SK-N-SH (cell line): ENCODE results near the gene MRPS34. TPM values are rescaled to one million over a fixed set of nuclear protein-coding genes. Genes with fewer than 3 reads are reported as not detected.

Source experiments
- CTCF ChIA-PET: fragments of 300-600, 350-600 bp; formaldehyde crosslinking; extraction: SDS; loops from one replicate; lab custom pipeline; 2021; lab: Yijun Ruan, JAX
- POLR2A ChIA-PET: fragments of 350-600 bp; sonication (Branson Sonifier 250); formaldehyde crosslinking; extraction: SDS; loops from one replicate; lab custom pipeline; 2020; ENCODE audit warnings: antibody characterized with exemption, inconsistent platforms; lab: Yijun Ruan, JAX
- DNase-seq: peaks from one replicate; pipeline ENCODE4 v3.0.0; 2012
- H2AFZ ChIP-seq: fragments of 200-600 bp; sonication (generic); 2 replicates; pipeline ENCODE4 v1.8.1; 2016; ENCODE audit warnings: antibody characterized with exemption, mild to moderate bottlenecking, low read depth
- H3F3A ChIP-seq: fragments of 200-600 bp; sonication (generic); replicated peaks from 2 replicates; pipeline ENCODE3; 2016; ENCODE audit warnings: antibody characterized with exemption, mild to moderate bottlenecking; ENCODE audit not compliant: insufficient read depth
- H3K27ac ChIP-seq, 2 experiments: fragments of 200-500 bp in 1 of 2; fragments of 200-600 bp in 1 of 2; sonication (Bioruptor generic) in 1 of 2; sonication (generic), shearing (Covaris generic) in 1 of 2; 2 replicates each; pipeline versions ENCODE4 v1.5.1 to v1.6.1; 2014 to 2016; ENCODE audit warnings: low read depth in 2 of 2, inconsistent platforms in 1 of 2, low read length in 1 of 2, mild to moderate bottlenecking in 1 of 2, mixed read lengths in 1 of 2
- H3K27me3 ChIP-seq: fragments of 200-600 bp; sonication (generic), shearing (Covaris generic); 2 replicates; pipeline ENCODE4 v1.6.1; 2016; ENCODE audit warnings: mixed run types; ENCODE audit not compliant: insufficient read depth
- H3K36me3 ChIP-seq, 2 experiments: fragments of 200-500 bp in 1 of 2; fragments of 200-600 bp in 1 of 2; sonication (Bioruptor generic) in 1 of 2; sonication (generic) in 1 of 2; replicated peaks in 1 of 2; 2 replicates each; pipeline versions ENCODE3 to v1.5.1; 2014 to 2016; ENCODE audit warnings: low read length in 1 of 2, mild to moderate bottlenecking in 1 of 2; ENCODE audit not compliant: insufficient read depth in 2 of 2, control insufficient read depth in 1 of 2
- H3K4me1 ChIP-seq, 2 experiments: fragments of 200-500 bp in 1 of 2; fragments of 200-600 bp in 1 of 2; sonication (Bioruptor generic) in 1 of 2; sonication (generic), shearing (Covaris generic) in 1 of 2; 2 replicates each; pipeline versions ENCODE4 v1.5.1 to v1.6.1; 2014 to 2016; ENCODE audit warnings: low read depth in 1 of 2, low read length in 1 of 2, mixed run types in 1 of 2; ENCODE audit not compliant: insufficient read depth in 2 of 2, control insufficient read depth in 1 of 2
- H3K4me2 ChIP-seq: fragments of 200-600 bp; sonication (generic), shearing (Covaris generic); 2 replicates; pipeline ENCODE4 v1.6.1; 2017; ENCODE audit warnings: mixed run types
- H3K4me3 ChIP-seq, 2 experiments: fragments of 200-500 bp in 1 of 2; fragments of 200-600 bp in 1 of 2; sonication (Bioruptor generic) in 1 of 2; sonication (generic), shearing (Covaris generic) in 1 of 2; 2 replicates each; pipeline versions ENCODE4 v1.5.1 to v1.8.1; 2014 to 2016; ENCODE audit warnings: low read depth in 2 of 2, inconsistent platforms in 1 of 2, low read length in 1 of 2, mild to moderate bottlenecking in 1 of 2, mixed read lengths in 1 of 2, moderate library complexity in 1 of 2
- H3K79me2 ChIP-seq: fragments of 200-600 bp; sonication (generic); 2 replicates; pipeline ENCODE4 v1.8.1; 2017; ENCODE audit warnings: mild to moderate bottlenecking; ENCODE audit not compliant: insufficient read depth
- H3K9ac ChIP-seq: fragments of 200-600 bp; sonication (generic); 2 replicates; pipeline ENCODE4 v1.6.1; 2017; ENCODE audit warnings: mixed run types
- H3K9me2 ChIP-seq: fragments of 200-600 bp; sonication (generic); 2 replicates; pipeline ENCODE4 v1.6.1; 2017; ENCODE audit warnings: mixed run types
- H3K9me3 ChIP-seq: fragments of 200-600 bp; sonication (generic); 2 replicates; pipeline ENCODE4 v1.6.1; 2017; ENCODE audit warnings: mixed run types, mild to moderate bottlenecking, moderate library complexity
- H4K20me1 ChIP-seq: fragments of 200-600 bp; sonication (generic); 2 replicates; pipeline ENCODE4 v1.6.1; 2017; ENCODE audit warnings: mild to moderate bottlenecking, mixed run types; ENCODE audit not compliant: insufficient read depth
- CHD2 ChIP-seq: fragments of 150-350 bp; IDR thresholded peaks from 2 replicates; pipeline ENCODE4 v1.6.1; 2018; ENCODE audit warnings: low read length; ENCODE audit not compliant: partially characterized antibody
- ELF1 ChIP-seq: IDR thresholded peaks from 2 replicates; pipeline ENCODE4 v1.4.0; 2012
- EP300 ChIP-seq, 2 experiments: IDR thresholded peaks; 2 replicates each; pipeline versions ENCODE4 v1.4.0 to v1.6.1; 2012; ENCODE audit warnings: borderline replicate concordance in 1 of 2, low read depth in 1 of 2, low read length in 1 of 2
- FOSL2 ChIP-seq: IDR thresholded peaks from 2 replicates; pipeline ENCODE4 v1.4.0; 2012; ENCODE audit warnings: low read depth, mild to moderate bottlenecking, moderate library complexity, borderline replicate concordance
- FOXJ3 ChIP-seq: sonication (generic); formaldehyde crosslinking; IDR thresholded peaks from 2 replicates; pipeline ENCODE4 v1.5.1; 2020; ENCODE audit warnings: mild to moderate bottlenecking, missing genetic modification reagents
- GABPA ChIP-seq: IDR thresholded peaks from 2 replicates; pipeline ENCODE4 v1.4.0; 2012; ENCODE audit warnings: low read depth, mild to moderate bottlenecking
- JUND ChIP-seq: IDR thresholded peaks from 2 replicates; pipeline ENCODE4 v1.4.0; 2012
- MAX ChIP-seq: IDR thresholded peaks from 2 replicates; pipeline ENCODE4 v1.4.0; 2012; ENCODE audit warnings: low read depth
- NRF1 ChIP-seq: IDR thresholded peaks from 2 replicates; pipeline ENCODE4 v1.6.1; 2012; ENCODE audit warnings: low read depth, mild to moderate bottlenecking, low read length
- PBX3 ChIP-seq: IDR thresholded peaks from 2 replicates; pipeline ENCODE4; 2012
- POLR2AphosphoS5 ChIP-seq: IDR thresholded peaks from 2 replicates; pipeline ENCODE4 v1.6.1; 2012; ENCODE audit warnings: low read depth, low read length
- RAD21 ChIP-seq: IDR thresholded peaks from 2 replicates; pipeline ENCODE4 v1.6.1; 2012; ENCODE audit warnings: mild to moderate bottlenecking, low read length
- RCOR1 ChIP-seq: fragments of 150-350 bp; IDR thresholded peaks from 2 replicates; pipeline ENCODE4 v1.6.1; 2017; ENCODE audit warnings: antibody characterized with exemption, low read length
- REST ChIP-seq: IDR thresholded peaks from 2 replicates; pipeline ENCODE4 v1.6.1; 2012; ENCODE audit warnings: mild to moderate bottlenecking, low read depth, low read length, moderate library complexity
- RFX5 ChIP-seq: IDR thresholded peaks from 2 replicates; pipeline ENCODE4 v1.6.1; 2012; ENCODE audit warnings: mild to moderate bottlenecking, improper control_type of control experiment, low read length
- RXRA ChIP-seq: IDR thresholded peaks from 2 replicates; pipeline ENCODE4 v1.4.0; 2012; ENCODE audit warnings: low read depth, mild to moderate bottlenecking, borderline replicate concordance
- SIN3A ChIP-seq: IDR thresholded peaks from 2 replicates; pipeline ENCODE4 v1.6.1; 2012; ENCODE audit warnings: low read depth, mild to moderate bottlenecking, low read length, moderate library complexity, borderline replicate concordance
- SMC3 ChIP-seq: IDR thresholded peaks from 2 replicates; pipeline ENCODE4 v1.6.1; 2012; ENCODE audit warnings: low read depth, low read length, improper control_type of control experiment
- TCF12 ChIP-seq: IDR thresholded peaks from 2 replicates; pipeline ENCODE4 v1.4.0; 2012
- TEAD4 ChIP-seq: IDR thresholded peaks from 2 replicates; pipeline ENCODE4 v1.4.0; 2012; ENCODE audit warnings: mild to moderate bottlenecking, borderline replicate concordance; ENCODE audit not compliant: insufficient read depth
- USF1 ChIP-seq: IDR thresholded peaks from 2 replicates; pipeline ENCODE4 v1.4.0; 2012; ENCODE audit warnings: low read depth, borderline replicate concordance
- USF2 ChIP-seq: fragments of 150-350 bp; IDR thresholded peaks from 2 replicates; pipeline ENCODE4 v1.6.1; 2017; ENCODE audit warnings: antibody characterized with exemption, low read length, low read depth, borderline replicate concordance
- YY1 ChIP-seq: IDR thresholded peaks from 2 replicates; pipeline ENCODE4 v1.4.0; 2012; ENCODE audit warnings: low read depth, mild to moderate bottlenecking
- WGBS: methylation state at CpG from one replicate; pipeline ENCODE4 v1.1.6; 2017; ENCODE audit warnings: low lambda C conversion rate; 5-methylcytosine and 5-hydroxymethylcytosine counted together
- polyA plus RNA-seq, 3 experiments: library from polyadenylated mRNA; depleted of rRNA; stranded (reverse); fragments of >200 nt; gene quantifications; 2 replicates each; pipeline ENCODE4 v1.2.3, GENCODE V29; 2012

MRPS34 gene
- polyA plus RNA-seq, 1 of the 3 experiments (the other 2 are of a cell fraction), result 156 TPM

- no peak for TF ChIP-seq RFX5
- no peak for TF ChIP-seq FOSL2
- no peak for TF ChIP-seq FOXJ3 (CRISPR knock-in tag)
- no peak for TF ChIP-seq JUND
- TF ChIP-seq POLR2AphosphoS5, result no peak
- no peak for TF ChIP-seq RAD21
- no peak for TF ChIP-seq SMC3
- no peak for DNase-seq
- ChIA-PET POLR2A (no interaction called here), CTCF (no interaction called here)
- Histone ChIP-seq H3K9me3 (no peaks in the 10 kb centered on the region), H3K27ac (no peak overlapping the region), H3K9me2 (no peaks in the 10 kb centered on the region), H2AFZ (no peak overlapping the region), H3K36me3 (peaks cover 0 to 46% of the 10 kb centered on the region in 2 experiments), H3K9ac (no peak overlapping the region), H3K79me2 (no peaks in the 10 kb centered on the region; the same call in 1 of the 2 replicates), H3K4me2 (no peak overlapping the region), H3F3A (no peaks in the 10 kb centered on the region), H3K27me3 (no peaks in the 10 kb centered on the region), H3K4me3 (no peak overlapping the region), H4K20me1 (no peaks in the 10 kb centered on the region), H3K4me1 (no peaks in the 10 kb centered on the region)
- 97% methylated on average over 10 of the region's 21 CpGs for WGBS
These were observed 13.4 kb downstream of the MRPS34 start for GRCh38 chr16:1759511-1759910.

GRCh38 chr16:1758923-1759322 lies 14.0 kb downstream of the MRPS34 start:
- ChIA-PET POLR2A (no interaction called here), CTCF (no interaction called here)
- H3K36me3 ChIP-seq, result peaks cover 0 to 41% of the 10 kb centered on the region in 2 experiments
- no peaks in the 10 kb centered on the region for H4K20me1 ChIP-seq
- no peak overlapping the region for H2AFZ ChIP-seq
- H3K9me3 ChIP-seq, result no peaks in the 10 kb centered on the region
- H3K79me2 ChIP-seq, result no peaks in the 10 kb centered on the region; the same call in 1 of the 2 replicates
- no peak overlapping the region for H3K4me3 ChIP-seq
- H3K27me3 ChIP-seq, result no peaks in the 10 kb centered on the region
- H3K9me2 ChIP-seq, result no peaks in the 10 kb centered on the region
- H3F3A ChIP-seq, result no peaks in the 10 kb centered on the region
- no peak for TF ChIP-seq FOSL2
- TF ChIP-seq RXRA, result no peak
- TF ChIP-seq USF2, result no peak
- TF ChIP-seq MAX, result no peak
- no peak for TF ChIP-seq GABPA
- no peak for TF ChIP-seq TEAD4
- no peak for TF ChIP-seq TCF12
- TF ChIP-seq SIN3A, result no peak
- no peak for TF ChIP-seq PBX3
- no peak for TF ChIP-seq ELF1
- TF ChIP-seq NRF1, result no peak
- TF ChIP-seq RCOR1, result no peak
- no peak for TF ChIP-seq RAD21
- TF ChIP-seq REST, result no peak
- TF ChIP-seq YY1, result no peak
- no peak for TF ChIP-seq USF1
- TF ChIP-seq CHD2, result no peak
- no peak for TF ChIP-seq EP300 (IDR thresholded peaks at IDR 0.05; ENCODE audit: borderline replicate concordance in 1 of 2, low read depth in 1 of 2, low read length in 1 of 2)
- TF ChIP-seq, all 33 proteins: peak for 0
- Histone ChIP-seq H3K4me1 (no peaks in the 10 kb centered on the region), H3K9ac (no peak overlapping the region), H3K4me2 (no peak overlapping the region), H3K27ac (no peak overlapping the region)
- DNase-seq, result no peak
- WGBS, result 92% methylated on average over 16 of the region's 18 CpGs
